Psoas muscle (tissue), 8 donors: Measurements from ENCODE around the gene TAB3. TPM values are rescaled to one million over a fixed set of nuclear protein-coding genes. Genes with fewer than 3 reads are reported as not detected.

Experiments
- ATAC-seq, 4 donors: fragments of 200-7000 bp; cut with Tn5 transposase; one replicate each; pipeline ENCODE4 v1.9.1; 2020; ENCODE audit warnings: moderate library complexity in 3 of 4, mild to moderate bottlenecking in 2 of 4
- DNase-seq, 2 donors: peaks; one replicate each; pipeline ENCODE4 v3.0.0-alpha.2; 2020
- H3K27ac ChIP-seq: fragments of 200-600 bp; one replicate; pipeline ENCODE4 v1.8.0; 2022
- H3K27me3 ChIP-seq, 3 donors: fragments of 200-600 bp in 1 of 3; one replicate each; pipeline versions ENCODE4 v1.6.1 to v1.8.0; 2013 to 2022; ENCODE audit warnings: low read length in 2 of 3, mild to moderate bottlenecking in 2 of 3, moderate library complexity in 1 of 3; ENCODE audit not compliant: insufficient read depth in 3 of 3
- H3K36me3 ChIP-seq, 2 donors: fragments of 200-600 bp in 1 of 2; one replicate each; pipeline versions ENCODE4 v1.6.1 to v1.8.0; 2013 to 2022; ENCODE audit warnings: low read depth in 1 of 2, mild to moderate bottlenecking in 1 of 2, moderate library complexity in 1 of 2; ENCODE audit not compliant: insufficient read depth in 1 of 2
- H3K4me1 ChIP-seq: fragments of 200-600 bp; one replicate; pipeline ENCODE4 v1.8.0; 2022
- H3K4me3 ChIP-seq: fragments of 200-600 bp; one replicate; pipeline ENCODE4 v1.8.0; 2022; ENCODE audit warnings: mild to moderate bottlenecking
- H3K9me3 ChIP-seq: fragments of 200-600 bp; one replicate; pipeline ENCODE4 v1.8.0; 2022
- CTCF ChIP-seq: fragments of 200-600 bp; IDR thresholded peaks from one replicate; pipeline ENCODE4 v1.8.0; 2022; ENCODE audit warnings: antibody characterized with exemption
- WGBS, 3 donors: extraction: QIAGEN DNeasy Blood & Tissue Kit; methylation state at CpG; one replicate each; pipeline versions ENCODE4 v1.1.6 to v1.1.7; 2013; 5-methylcytosine and 5-hydroxymethylcytosine counted together
- intact Hi-C, 2 donors: fragments of 100-400 bp; cut with DNase I; formaldehyde crosslinking; loops; one replicate each; pipeline versions ENCODE4 v1.11.0 to v1.14.2; 2022
- polyA plus RNA-seq, 3 donors: library from polyadenylated mRNA; stranded (reverse); fragments of 200-250 nt; gene quantifications; one replicate each; pipeline ENCODE4 v1.2.3, GENCODE V29; 2013
- total RNA-seq, 4 donors: library from RNA; stranded (reverse); fragmentation: NEBNext Ultra II Directional in 2 of 4; extraction: Animal tissue kit (Norgen Biotek cat#: 25700) in 2 of 4; gene quantifications; one replicate each; pipeline versions ENCODE4 v1.2.1 to v1.2.4, GENCODE V29; 2021 to 2023
- donor health status: healthy with polysubstance abuse.
- donor health status: DM: no; HTN: no; CAD: no; lungs with moderate emphysema.
- donor health status: Bipolar disorder and iron deficiency.
- donor health status: healthy.
- donor health status: DM: yes; HTN: yes; CAD: no.
- donor health status: DM: no; HTN: no; CAD: no.
- donor health status: DM: no; HTN: no; CAD: no.
- donor health status: DM: yes; HTN: yes; CAD: no.

The TAB3 gene
- total and polyA plus RNA-seq, 7 donors = 4.9 to 15.7 (median 12.3) TPM

- ATAC-seq (no peak), DNase-seq (no peak)
- TF ChIP-seq CTCF = no peak
- H3K27ac ChIP-seq = no peak overlapping the region
- 53 to 63% (median 62%) methylated on average over 7 of the region's 7 CpGs for WGBS, 3 donors
- no peaks in the 10 kb centered on the region for H3K36me3 ChIP-seq
- H3K4me3 ChIP-seq = no peak overlapping the region
- H3K27me3 ChIP-seq = peaks cover 0 to 4% (median 0%) of the 10 kb centered on the region in 3 donors
- no peaks in the 10 kb centered on the region for H3K4me1 ChIP-seq
- no peaks in the 10 kb centered on the region for H3K9me3 ChIP-seq
- intact Hi-C loops = no loop called here
Measured at GRCh38 chrX:30910124-30910860, 21.2 kb upstream of the TAB3 start.

- TF ChIP-seq CTCF = no peak
- 48 to 74% (median 58%) methylated on average over 1 of the region's 1 CpG for WGBS, 3 donors
- ATAC-seq = no peak
- Histone ChIP-seq H3K9me3 (no peaks in the 10 kb centered on the region), H3K27ac (no peak overlapping the region), H3K4me3 (no peak overlapping the region), H3K27me3 (no peaks in the 10 kb centered on the region), H3K36me3 (no peaks in the 10 kb centered on the region), H3K4me1 (no peaks in the 10 kb centered on the region)
- intact Hi-C loops = no loop called here
- no peak for DNase-seq
Measured at GRCh38 chrX:30906726-30907125, 17.7 kb upstream of the TAB3 start.

GRCh38 chrX:30905321-30905720 is 16.3 kb upstream of the TAB3 start:
- Histone ChIP-seq H3K4me1 (no peaks in the 10 kb centered on the region), H3K9me3 (no peaks in the 10 kb centered on the region), H3K36me3 (no peaks in the 10 kb centered on the region), H3K4me3 (no peak overlapping the region), H3K27ac (no peak overlapping the region), H3K27me3 (no peaks in the 10 kb centered on the region)
- no peak for DNase-seq
- WGBS, 3 donors = 36 to 85% (median 76%) methylated on average over 1 of the region's 1 CpG
- intact Hi-C loops = no loop called here
- no peak for TF ChIP-seq CTCF
- ATAC-seq = no peak

GRCh38 chrX:30904632-30905031 is 15.6 kb upstream of the TAB3 start:
- intact Hi-C loops = no loop called here
- H3K4me1 ChIP-seq = no peaks in the 10 kb centered on the region
- no peak for TF ChIP-seq CTCF
- H3K4me3 ChIP-seq = no peak overlapping the region
- 43 to 54% (median 51%) methylated on average over 3 of the region's 3 CpGs for WGBS, 3 donors
- no peaks in the 10 kb centered on the region for H3K9me3 ChIP-seq
- DNase-seq (no peak), ATAC-seq (no peak)
- H3K36me3 ChIP-seq = no peaks in the 10 kb centered on the region
- H3K27ac ChIP-seq = no peak overlapping the region
- no peaks in the 10 kb centered on the region for H3K27me3 ChIP-seq

DNA sequence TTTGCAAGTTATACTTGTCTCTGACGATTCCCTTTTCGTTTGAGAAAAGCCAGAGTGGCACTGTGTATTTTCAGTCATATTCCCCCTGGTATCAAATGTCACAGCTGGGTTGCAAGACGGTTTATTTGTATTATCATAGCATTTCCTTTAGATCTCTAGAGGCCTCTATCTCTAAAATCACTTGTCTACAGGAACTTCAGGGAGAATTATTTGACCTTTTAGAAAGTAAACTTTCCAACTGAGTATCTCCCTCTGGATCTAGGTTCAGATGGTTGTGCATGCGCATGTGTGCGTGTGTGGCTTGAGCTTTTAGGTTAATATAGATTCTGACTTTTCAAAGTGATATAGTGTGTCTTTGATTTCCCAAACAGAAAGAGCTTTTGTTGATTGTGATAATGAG is 15.1 kb upstream of the TAB3 start:
- no peak for DNase-seq
- Histone ChIP-seq H3K4me1 (no peaks in the 10 kb centered on the region), H3K27me3 (no peaks in the 10 kb centered on the region), H3K4me3 (no peak overlapping the region), H3K9me3 (no peaks in the 10 kb centered on the region), H3K36me3 (no peaks in the 10 kb centered on the region), H3K27ac (no peak overlapping the region)
- intact Hi-C loops = no loop called here
- no peak for ATAC-seq
- TF ChIP-seq CTCF = no peak
- WGBS, 3 donors = 44 to 50% (median 49%) methylated on average over 5 of the region's 5 CpGs
